ENCODE results near the gene CMTM7.
A peak's percentile ranks its signal among the peaks of the same experiment; 100 is the strongest.

CMTM7 gene

GRCh38 chr3:32493437-32494414, 102.1 kb downstream of the CMTM7 start:
- DNase-seq (ENCODE audit: low read depth) = no peak

- DNase-seq (ENCODE audit: low read depth) = no peak
These were observed 103.4 kb downstream of the CMTM7 start for GRCh38 chr3:32495085-32495484.

GRCh38 chr3:32495609-32496008, 104.0 kb downstream of the CMTM7 start:
- DNase-seq (ENCODE audit: low read depth) = no peak

- no peak for DNase-seq (ENCODE audit: low read depth)
These were observed 106.6 kb downstream of the CMTM7 start for GRCh38 chr3:32498252-32498651.

GRCh38 chr3:32498992-32499391, 107.3 kb downstream of the CMTM7 start:
- no peak for DNase-seq (ENCODE audit: low read depth)

- no peak for DNase-seq (ENCODE audit: low read depth)
These were observed 107.9 kb downstream of the CMTM7 start for GRCh38 chr3:32499585-32499984.

GRCh38 chr3:32500231-32500630, 108.6 kb downstream of the CMTM7 start:
- no peak for DNase-seq (ENCODE audit: low read depth)

GRCh38 chr3:32500880-32501782, 109.5 kb downstream of the CMTM7 start:
- no peak for DNase-seq (ENCODE audit: low read depth)

GRCh38 chr3:32501783-32502117, 110.1 kb downstream of the CMTM7 start:
- DNase-seq (ENCODE audit: low read depth) = no peak

GRCh38 chr3:32502118-32502945, 110.7 kb downstream of the CMTM7 start, which contains the start of gene CMTM6:
Gene CMTM6, minus strand, starts transcription at chr3:32502852. Its CDS starts 107 bp downstream, at chr3:32502745.
- peak; percentile 44 for DNase-seq (ENCODE audit: low read depth)

- no peak for DNase-seq (ENCODE audit: low read depth)
These were observed 111.3 kb downstream of the CMTM7 start for GRCh38 chr3:32502946-32503286.

Measured in stimulated activated CD8-positive, alpha-beta memory T cell treated with anti-CD3 and anti-CD28 coated beads, Interleukin-12 subunit alpha, Interleukin-12 subunit beta, amount 100 ng/mL, for 4 hours (primary cell).